CD4-positive, alpha-beta T cell treated with Interleukin-6 at 100 ng/mL for 8 hours (primary cell): ENCODE measurements around the gene MAML1.
"Not testable (repeated sequence)": the region's sequence is repeated elsewhere in the genome, so short reads cannot be mapped to it uniquely, and the experiment has no call there.

Experiments used
- DNase-seq: peaks from one replicate; pipeline ENCODE4 v3.0.0-alpha.2; 2020; ENCODE audit warnings: mixed read lengths, low spot score

Gene MAML1

GRCh38 chr5:179734536-179735164 is 2.0 kb downstream of the MAML1 start:
- no peak for DNase-seq

DNA sequence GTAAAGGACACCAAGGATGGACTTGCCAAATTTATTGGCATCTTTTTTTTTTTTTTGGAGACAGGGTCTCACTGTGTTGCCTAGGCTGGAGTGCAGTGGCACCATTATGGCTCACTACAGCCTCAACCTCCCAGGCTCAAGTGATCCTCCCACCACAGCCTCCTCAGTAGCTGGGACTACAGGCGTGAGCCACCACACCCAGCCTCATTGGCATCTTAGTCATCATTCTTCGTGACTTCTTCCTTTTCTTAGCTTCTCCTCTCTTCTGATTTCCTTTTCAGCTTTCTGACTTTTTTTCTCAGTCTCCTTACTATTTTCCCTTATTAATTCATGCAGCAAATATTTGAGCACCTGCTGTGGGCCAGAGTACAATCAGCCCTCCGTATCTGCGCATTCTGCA is 6.1 kb downstream of the MAML1 start:
- no peak for DNase-seq

DNA sequence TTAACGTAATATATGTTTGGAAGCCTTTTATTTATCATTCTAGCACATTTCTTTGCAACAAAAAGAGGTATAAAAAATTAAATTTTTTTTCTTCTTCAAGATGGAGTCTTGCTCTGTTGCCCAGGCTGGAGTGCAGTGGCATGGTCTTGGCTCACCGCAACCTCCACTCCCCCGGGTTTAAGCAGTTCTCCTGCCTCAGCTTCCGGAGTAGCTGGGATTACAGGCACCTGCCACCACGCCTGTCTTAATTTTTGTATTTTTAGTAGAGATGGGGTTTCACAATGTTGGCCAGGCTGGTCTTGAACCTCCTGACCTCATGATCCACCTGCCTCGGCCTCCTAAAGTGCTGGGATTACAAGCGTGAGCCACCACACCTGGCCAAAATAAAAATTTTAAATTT is 11.5 kb downstream of the MAML1 start:
- DNase-seq, result not testable (repeated sequence)

GRCh38 chr5:179746872-179747271 is 14.2 kb downstream of the MAML1 start:
- DNase-seq, result no peak

GRCh38 chr5:179747811-179748210 is 15.2 kb downstream of the MAML1 start:
- DNase-seq, result no peak

- DNase-seq, result no peak
These were observed 17.4 kb downstream of the MAML1 start for GRCh38 chr5:179749857-179750508.

- no peak for DNase-seq
These were observed 21.3 kb downstream of the MAML1 start for GRCh38 chr5:179753971-179754370.

GRCh38 chr5:179755022-179755421 is 22.4 kb downstream of the MAML1 start:
- no peak for DNase-seq

DNA sequence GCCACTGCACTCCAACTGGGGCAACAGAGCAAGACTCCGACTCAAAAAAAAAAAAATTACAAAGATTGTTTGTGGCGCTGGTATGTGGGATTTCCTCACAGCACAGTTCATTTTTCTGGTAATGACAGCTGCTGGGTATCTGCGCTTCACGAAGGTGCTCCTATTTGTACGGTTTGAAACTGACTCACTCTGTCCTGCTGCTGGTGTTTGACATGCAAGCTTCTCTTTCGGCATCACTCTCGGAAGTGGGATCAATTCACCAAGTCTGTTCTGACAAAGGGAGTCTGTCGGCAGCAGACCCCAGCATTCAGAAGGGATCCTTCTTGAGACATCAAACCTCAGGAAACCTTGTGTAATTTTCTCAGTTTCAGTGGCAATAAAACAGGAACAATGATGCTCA is 26.3 kb downstream of the MAML1 start:
- no peak for DNase-seq

DNA sequence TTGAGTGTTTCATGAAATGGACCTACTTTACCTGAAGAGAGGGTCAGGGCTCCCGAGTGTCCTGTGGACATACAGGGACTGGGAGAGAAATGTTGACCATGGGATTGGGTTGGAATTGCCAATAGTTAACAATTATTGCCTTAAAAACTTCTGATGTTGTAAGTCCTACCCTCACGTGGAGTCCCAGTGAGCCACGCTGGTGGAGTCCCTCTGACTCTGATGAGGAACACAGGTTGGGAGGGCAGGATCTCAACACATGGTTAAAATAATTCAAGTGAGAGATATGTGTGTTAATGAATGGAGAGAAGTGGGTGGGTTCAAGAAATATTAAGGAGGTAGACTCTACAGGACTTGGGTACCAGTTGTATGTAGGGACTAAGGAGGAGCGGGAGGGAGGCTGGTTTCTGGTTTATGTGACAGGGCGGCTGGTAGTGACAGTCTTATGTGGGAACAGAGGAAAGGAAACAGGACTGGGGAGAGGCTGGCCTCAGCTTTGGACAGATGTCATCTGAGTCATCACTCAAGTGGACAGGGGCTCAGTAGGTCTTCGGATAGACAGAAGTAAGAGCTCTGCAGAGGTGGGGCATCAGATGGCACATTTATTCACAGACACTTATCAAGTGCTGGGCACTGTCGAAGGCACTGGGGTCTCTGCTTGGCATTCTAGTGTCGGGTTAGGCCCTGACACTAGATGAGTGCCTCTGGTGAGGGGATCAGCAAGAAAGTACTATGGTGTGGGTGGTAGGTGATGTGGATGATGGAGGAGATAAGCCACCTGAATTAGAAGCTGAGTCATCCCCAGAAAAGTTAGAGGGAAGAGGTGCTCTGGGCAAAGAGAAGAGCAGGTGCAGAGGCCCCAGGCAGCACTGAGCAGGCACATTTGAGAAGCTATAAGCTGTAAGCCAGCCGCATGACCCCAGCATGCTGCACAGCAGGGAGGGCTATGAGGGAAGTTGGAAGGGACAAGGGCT is 27.2 kb downstream of the MAML1 start:
- DNase-seq, result no peak

GRCh38 chr5:179762079-179762780 is 29.6 kb downstream of the MAML1 start:
- DNase-seq, result peak; percentile 37

DNA sequence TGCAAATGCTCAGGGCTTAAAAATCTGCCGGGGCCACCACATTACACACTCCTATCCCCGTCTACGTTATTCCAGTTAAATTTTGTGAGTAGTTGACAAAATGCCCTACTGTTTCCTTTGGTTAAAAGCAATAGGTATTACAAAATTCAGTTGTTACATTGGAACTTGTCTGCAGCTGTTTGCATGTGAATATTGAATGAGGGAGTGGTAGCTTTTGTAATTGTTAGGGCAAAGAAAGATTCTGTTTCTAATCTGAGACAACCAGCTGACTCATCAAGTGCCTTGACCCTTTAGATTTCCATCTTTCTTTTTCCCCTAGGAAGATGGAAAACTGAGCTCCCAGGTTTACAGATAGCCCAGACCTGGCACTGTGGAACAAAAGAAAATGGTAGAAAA is 30.2 kb downstream of the MAML1 start:
- DNase-seq, result no peak

DNA sequence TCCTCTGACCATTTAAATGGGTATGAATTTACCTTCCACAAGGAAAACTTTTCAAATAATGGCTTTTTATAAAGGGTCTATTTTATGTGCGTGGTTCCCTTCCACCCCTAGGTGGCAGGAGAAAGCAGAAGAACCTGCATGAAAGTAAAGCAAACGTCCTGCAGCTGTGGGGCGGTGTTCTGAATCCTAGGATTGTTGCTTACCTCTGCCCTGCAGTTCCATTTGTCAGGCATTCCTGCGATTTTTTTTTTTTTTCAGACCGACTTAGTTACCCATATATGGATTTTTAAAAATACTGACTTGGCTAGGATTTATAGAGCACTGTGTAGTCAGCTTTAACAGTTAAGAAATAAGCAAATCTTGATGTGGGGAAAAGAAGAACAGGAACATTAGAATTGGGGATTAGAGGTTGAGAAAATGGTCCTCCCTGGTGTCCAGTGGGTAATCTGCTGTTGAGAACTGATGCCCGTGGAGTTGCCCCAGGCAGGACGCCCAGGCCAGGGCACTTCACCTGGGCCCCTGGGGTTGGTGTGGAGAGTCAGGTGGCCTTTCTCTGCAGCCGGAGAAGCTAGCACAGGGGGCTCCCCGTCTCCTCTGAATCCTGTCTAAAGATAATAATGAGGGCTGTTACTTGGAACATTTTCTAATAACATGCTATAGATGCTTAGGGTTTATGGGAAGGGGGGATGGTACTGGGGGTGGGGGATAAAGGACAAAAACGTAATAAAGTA is 30.8 kb downstream of the MAML1 start:
- DNase-seq, result peak; percentile 61

GRCh38 chr5:179764056-179764455 is 31.4 kb downstream of the MAML1 start:
- no peak for DNase-seq

DNA sequence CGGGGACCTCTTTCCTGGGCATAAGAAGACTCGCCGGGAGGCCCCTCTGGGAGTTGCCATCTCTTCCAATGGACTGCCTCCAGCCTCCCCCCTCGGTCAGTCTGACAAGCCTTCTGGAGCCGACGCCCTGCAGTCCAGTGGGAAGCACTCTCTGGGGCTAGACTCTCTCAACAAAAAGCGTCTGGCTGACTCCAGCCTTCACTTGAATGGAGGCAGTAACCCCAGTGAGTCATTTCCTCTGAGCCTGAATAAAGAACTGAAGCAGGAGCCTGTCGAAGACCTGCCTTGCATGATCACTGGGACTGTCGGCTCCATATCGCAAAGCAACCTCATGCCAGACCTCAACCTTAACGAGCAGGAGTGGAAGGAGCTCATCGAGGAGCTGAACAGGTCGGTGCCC is 32.8 kb downstream of the MAML1 start:
- DNase-seq, result no peak

GRCh38 chr5:179766021-179766725 is 33.6 kb downstream of the MAML1 start:
- DNase-seq, result no peak

DNA sequence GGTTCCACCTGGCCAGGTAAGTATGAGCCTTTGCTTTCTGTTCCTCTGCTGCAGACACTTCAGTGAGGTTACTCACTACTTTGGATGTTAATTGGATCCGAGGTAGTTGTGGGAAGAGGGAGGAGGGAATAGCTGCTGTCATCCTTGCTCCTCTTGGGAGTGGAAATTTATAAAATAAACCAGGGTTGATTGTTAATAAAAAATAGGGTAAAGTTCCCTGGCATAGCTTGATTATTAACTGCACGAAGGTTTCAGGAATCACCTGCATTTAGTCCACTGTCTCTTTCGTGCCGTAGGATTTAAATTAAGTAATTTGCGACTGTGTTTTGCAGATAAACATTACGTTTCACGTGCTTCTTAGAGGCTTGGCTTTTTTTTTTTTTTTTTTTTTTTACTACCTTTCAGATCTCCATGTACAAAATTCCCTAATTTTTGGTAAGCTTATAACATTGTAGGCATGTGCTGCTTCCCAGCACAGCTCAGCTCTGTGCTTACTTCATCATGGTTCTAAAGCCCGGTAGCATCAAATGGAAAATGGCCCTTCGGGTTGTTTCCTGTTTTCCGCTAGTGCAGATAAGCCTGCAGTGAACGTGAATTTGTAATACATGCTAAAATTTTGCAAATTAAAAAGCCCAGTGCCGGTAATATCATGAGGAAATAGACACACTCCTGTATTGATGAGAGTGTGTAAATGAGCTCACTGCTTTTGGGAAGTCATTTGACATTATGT is 34.3 kb downstream of the MAML1 start:
- DNase-seq, result no peak

- DNase-seq, result no peak
These were observed 35.0 kb downstream of the MAML1 start for GRCh38 chr5:179767496-179768100.

DNA sequence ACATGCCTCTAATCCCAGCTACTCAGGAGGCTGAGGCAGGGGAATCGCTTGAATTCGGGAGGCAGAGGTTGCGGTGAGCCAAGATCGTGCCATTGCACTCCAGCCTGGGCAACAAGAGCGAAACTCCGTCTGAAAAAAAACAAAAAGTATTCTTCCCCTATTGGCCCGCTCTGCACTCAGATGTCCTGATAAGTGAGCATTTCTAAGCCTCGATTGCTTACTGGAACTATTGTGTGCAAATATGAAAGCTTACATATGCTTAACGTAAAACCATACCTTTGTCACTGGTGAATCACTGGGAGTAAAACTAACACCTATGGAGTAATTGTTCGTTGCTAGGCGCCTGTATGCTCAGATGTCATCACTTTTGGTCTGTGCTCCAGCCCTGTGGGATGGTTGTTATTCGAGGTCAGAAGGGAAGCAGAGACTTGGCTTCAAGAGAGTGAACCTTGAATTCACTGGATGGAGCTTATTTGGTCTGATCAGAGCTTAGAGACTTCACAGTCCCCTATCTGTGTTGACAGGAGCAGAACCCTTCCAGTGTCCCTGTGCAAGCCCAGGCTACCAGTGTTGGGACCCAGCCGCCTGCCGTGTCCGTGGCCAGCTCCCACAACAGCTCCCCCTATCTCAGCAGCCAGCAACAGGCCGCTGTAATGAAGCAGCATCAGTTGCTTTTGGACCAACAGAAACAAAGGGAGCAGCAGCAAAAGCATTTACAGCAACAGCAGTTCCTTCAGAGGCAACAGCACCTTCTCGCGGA is 35.9 kb downstream of the MAML1 start:
- no peak for DNase-seq
